Measurements from ENCODE around the gene UEVLD. TPM values are rescaled to one million over a fixed set of nuclear protein-coding genes. Genes with fewer than 3 reads are reported as not detected.

Gene UEVLD
- total RNA-seq, 1 donor from 2014 or later = 9.2 TPM

DNA sequence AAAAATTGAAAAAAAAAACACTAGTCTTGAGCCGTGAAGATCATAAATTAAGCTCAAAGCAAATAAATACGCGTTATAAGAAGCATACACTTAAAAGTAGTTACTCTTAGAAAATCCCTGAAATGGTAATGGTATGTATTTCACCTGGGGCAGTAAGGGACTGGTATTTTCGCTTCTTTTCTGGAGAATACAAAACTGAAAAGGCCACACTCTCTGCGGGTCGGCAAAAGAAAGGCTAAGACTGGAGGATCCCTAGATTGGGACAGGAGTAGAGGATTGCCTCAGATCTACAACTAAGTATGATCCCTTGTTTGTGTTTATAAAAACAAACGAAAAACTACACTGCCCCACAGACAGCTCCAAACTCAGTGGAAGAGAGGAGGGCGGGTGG, 62.4 kb downstream of the UEVLD start:
- Mint-ChIP-seq H3K27ac (ENCODE audit: unreplicated experiment) (peak overlapping the region; percentile 98), H3K36me3 (ENCODE audit: unreplicated experiment) (no peaks in the 10 kb centered on the region), H3K4me3 (ENCODE audit: unreplicated experiment) (peak overlapping the region; percentile 98), H3K9me3 (ENCODE audit: unreplicated experiment) (peaks cover 12% of the 10 kb centered on the region), H3K4me1 (ENCODE audit: low read depth, unreplicated experiment) (peaks cover 5% of the 10 kb centered on the region), H3K27me3 (ENCODE audit: unreplicated experiment) (peaks cover 16% of the 10 kb centered on the region)
- no peak for TF ChIP-seq CTCF (IDR thresholded peaks at IDR 0.05; ENCODE audit: partially characterized antibody, unreplicated experiment)
- DNase-seq = no peak

DNA sequence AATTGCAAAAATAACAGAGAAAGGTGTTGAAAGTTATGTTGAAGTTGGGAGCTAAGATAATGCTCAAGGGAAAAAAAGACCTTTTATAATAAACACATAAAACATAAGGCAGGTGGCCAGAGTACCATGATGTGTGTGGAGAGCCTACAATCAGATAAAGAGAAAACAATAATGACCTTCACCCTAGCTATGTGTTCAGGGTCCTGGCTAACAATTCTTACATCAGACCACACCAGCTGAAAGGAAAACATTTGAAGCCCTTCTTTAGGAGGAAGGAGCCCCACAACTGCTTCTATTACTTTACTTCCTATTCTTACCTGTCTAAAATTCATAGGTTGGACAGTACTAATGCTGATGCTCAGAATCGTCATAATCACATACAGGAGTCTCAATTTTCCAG, 64.3 kb downstream of the UEVLD start:
- Mint-ChIP-seq H3K9me3 (ENCODE audit: unreplicated experiment) (peaks cover 12% of the 10 kb centered on the region), H3K27ac (ENCODE audit: unreplicated experiment) (no peak overlapping the region), H3K36me3 (ENCODE audit: unreplicated experiment) (no peaks in the 10 kb centered on the region), H3K27me3 (ENCODE audit: unreplicated experiment) (peaks cover 16% of the 10 kb centered on the region), H3K4me1 (ENCODE audit: low read depth, unreplicated experiment) (peaks cover 5% of the 10 kb centered on the region), H3K4me3 (ENCODE audit: unreplicated experiment) (no peak overlapping the region)
- no peak for TF ChIP-seq CTCF (IDR thresholded peaks at IDR 0.05; ENCODE audit: partially characterized antibody, unreplicated experiment)
- DNase-seq = no peak

GRCh38 chr11:18523084-18523483, 65.5 kb downstream of the UEVLD start:
- Mint-ChIP-seq H3K9me3 (ENCODE audit: unreplicated experiment) (peaks cover 12% of the 10 kb centered on the region), H3K36me3 (ENCODE audit: unreplicated experiment) (no peaks in the 10 kb centered on the region), H3K4me1 (ENCODE audit: low read depth, unreplicated experiment) (peaks cover 5% of the 10 kb centered on the region), H3K4me3 (ENCODE audit: unreplicated experiment) (no peak overlapping the region), H3K27ac (ENCODE audit: unreplicated experiment) (no peak overlapping the region), H3K27me3 (ENCODE audit: unreplicated experiment) (peaks cover 13% of the 10 kb centered on the region)
- no peak for TF ChIP-seq CTCF (IDR thresholded peaks at IDR 0.05; ENCODE audit: partially characterized antibody, unreplicated experiment)
- no peak for DNase-seq

DNA sequence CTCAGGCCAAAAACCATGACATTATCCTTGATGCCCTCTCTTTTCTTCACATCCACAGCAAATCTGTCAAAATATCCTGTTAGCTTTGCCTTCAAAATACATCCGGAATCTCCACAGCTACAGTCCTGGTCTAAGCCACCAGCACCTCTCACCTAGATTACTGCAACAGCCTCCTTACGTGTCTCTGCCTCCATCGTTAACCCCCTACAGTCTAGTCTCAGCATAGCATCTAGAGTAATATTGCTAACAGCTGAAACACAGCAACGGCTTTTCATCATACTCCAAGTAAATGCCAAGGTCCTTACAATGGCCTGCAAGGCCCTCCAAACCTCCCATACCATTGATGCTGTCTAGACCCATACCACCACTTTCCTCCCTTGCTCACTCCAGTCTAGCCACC, 66.1 kb downstream of the UEVLD start:
- Mint-ChIP-seq H3K4me3 (ENCODE audit: unreplicated experiment) (no peak overlapping the region), H3K4me1 (ENCODE audit: low read depth, unreplicated experiment) (peaks cover 2% of the 10 kb centered on the region), H3K36me3 (ENCODE audit: unreplicated experiment) (no peaks in the 10 kb centered on the region), H3K27ac (ENCODE audit: unreplicated experiment) (no peak overlapping the region), H3K9me3 (ENCODE audit: unreplicated experiment) (peaks cover 10% of the 10 kb centered on the region), H3K27me3 (ENCODE audit: unreplicated experiment) (peaks cover 10% of the 10 kb centered on the region)
- DNase-seq = no peak
- no peak for TF ChIP-seq CTCF (IDR thresholded peaks at IDR 0.05; ENCODE audit: partially characterized antibody, unreplicated experiment)

DNA sequence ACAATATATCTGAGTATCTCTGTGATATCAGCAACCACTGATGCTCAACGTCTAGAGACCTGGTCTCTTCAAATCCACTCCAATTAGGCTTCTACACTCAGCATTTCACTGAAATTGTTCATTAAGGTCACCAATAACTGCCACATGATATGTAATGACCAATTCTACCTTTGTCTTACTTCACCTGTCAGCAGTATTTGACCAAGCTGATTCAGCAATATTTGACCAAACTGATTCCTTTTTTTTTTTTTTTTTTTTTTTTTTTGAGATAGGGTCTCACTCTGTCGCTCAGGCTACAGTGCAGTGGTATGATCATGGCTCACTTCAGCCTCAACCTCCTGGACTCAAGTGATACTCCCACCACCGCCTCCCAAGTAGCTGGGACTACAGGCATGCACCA, 67.4 kb downstream of the UEVLD start:
- no peak for TF ChIP-seq CTCF (IDR thresholded peaks at IDR 0.05; ENCODE audit: partially characterized antibody, unreplicated experiment)
- peaks cover 5% of the 10 kb centered on the region for H3K27me3 Mint-ChIP-seq (ENCODE audit: unreplicated experiment)
- H3K4me1 Mint-ChIP-seq (ENCODE audit: low read depth, unreplicated experiment) = peaks cover 2% of the 10 kb centered on the region

More for the DNA sequence above, 67.4 kb downstream of the UEVLD start:
- no peak overlapping the region for H3K4me3 Mint-ChIP-seq (ENCODE audit: unreplicated experiment)
- H3K36me3 Mint-ChIP-seq (ENCODE audit: unreplicated experiment) = no peaks in the 10 kb centered on the region
- H3K9me3 Mint-ChIP-seq (ENCODE audit: unreplicated experiment) = peaks cover 3% of the 10 kb centered on the region
- no peak overlapping the region for H3K27ac Mint-ChIP-seq (ENCODE audit: unreplicated experiment)
- DNase-seq = no peak
